Measurements from ENCODE around the gene CHN2. TPM values are rescaled to one million over a fixed set of nuclear protein-coding genes. Genes with fewer than 3 reads are reported as not detected.

Gene CHN2
- total RNA-seq, 4 donors from 2014 or later: 5.6 to 36.7 (median 16.8) TPM

DNA sequence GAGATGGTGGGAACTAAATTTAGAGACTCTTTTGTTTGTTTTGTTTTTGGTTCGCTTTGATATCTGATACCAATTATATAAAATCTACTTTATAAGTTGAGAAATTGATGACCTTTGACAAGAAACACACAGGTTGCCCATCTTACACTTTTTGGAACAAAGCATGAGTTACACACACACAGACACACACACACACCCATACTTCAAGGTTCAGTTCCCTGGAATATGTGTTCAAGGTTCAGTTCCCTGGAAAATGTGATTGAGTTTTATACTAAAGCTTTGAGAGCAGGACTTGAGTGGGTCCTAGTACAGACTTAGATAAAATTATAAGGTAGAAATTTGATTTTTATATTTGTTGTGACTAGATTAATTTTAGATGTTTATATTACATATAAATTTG lies 234.8 kb downstream of the CHN2 start:
- Histone ChIP-seq H3K4me3 (no peak overlapping the region), H3K27me3 (no peaks in the 10 kb centered on the region), H3K4me1 (peaks cover 0 to 27% (median 5%) of the 10 kb centered on the region in 4 donors), H3K27ac (peak overlapping the region; percentile 13 to 54 (median 34)), H3K9me3 (no peaks in the 10 kb centered on the region), H3K36me3 (no peaks in the 10 kb centered on the region)
- intact Hi-C loops (cut with DNase I; ENCODE audit: low total_unique reads): no loop called here
- in situ Hi-C loops (cut with MboI; ENCODE audit: low pct_ligation_motif_present in 1 of 4, low pct_unique_long_range_greater_than_20kb in 1 of 4, low sequenced_read_pairs in 3 of 4): no loop called here
- TF ChIP-seq EP300 (IDR thresholded peaks at IDR 0.05; ENCODE audit: low read depth) (no peak), POLR2A (IDR thresholded peaks at IDR 0.05) (no peak), POLR2AphosphoS5 (IDR thresholded peaks at IDR 0.05) (no peak)
- TF ChIP-seq, protein P1, sequence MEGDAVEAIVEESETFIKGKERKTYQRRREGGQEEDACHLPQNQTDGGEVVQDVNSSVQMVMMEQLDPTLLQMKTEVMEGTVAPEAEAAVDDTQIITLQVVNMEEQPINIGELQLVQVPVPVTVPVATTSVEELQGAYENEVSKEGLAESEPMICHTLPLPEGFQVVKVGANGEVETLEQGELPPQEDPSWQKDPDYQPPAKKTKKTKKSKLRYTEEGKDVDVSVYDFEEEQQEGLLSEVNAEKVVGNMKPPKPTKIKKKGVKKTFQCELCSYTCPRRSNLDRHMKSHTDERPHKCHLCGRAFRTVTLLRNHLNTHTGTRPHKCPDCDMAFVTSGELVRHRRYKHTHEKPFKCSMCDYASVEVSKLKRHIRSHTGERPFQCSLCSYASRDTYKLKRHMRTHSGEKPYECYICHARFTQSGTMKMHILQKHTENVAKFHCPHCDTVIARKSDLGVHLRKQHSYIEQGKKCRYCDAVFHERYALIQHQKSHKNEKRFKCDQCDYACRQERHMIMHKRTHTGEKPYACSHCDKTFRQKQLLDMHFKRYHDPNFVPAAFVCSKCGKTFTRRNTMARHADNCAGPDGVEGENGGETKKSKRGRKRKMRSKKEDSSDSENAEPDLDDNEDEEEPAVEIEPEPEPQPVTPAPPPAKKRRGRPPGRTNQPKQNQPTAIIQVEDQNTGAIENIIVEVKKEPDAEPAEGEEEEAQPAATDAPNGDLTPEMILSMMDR (IDR thresholded peaks at IDR 0.05): no peak
- 44 to 54% methylated on average over 1 of the region's 1 CpG for WGBS, 2 donors (ENCODE audit: low coverage in 1 of 2)
- DNase-seq: no peak

DNA sequence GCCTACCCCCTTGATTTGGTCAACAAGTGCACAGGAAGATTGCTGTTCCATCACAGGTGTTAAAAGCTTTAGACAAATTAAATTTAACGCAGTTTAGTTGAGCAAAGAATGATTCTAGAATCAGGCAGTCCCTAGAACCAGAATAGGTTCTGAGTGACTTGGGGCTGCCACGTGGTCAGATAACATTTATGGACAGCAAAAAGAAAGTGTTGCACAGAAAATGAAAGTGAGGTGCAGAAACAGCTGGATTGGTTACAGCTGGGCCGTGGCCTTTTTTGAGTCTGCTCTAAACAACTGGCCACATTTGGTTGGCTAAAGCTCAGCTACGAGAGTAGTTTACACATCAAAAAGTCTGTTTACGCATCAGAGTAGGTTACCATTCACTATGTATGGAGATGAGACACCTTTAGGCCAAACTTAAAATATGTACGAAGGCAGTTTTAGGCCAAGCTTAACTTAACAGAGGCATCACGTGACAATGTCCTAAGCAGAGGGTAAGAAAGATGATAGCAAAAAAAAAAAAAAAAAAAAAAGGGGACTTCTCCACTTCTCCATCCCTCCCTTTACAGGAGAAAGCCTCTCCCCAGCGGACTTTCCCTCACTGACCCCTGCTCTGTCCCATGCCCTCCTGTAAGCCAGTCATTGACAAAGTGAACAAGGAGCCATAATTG lies 235.8 kb downstream of the CHN2 start:
- 78 to 88% methylated on average over 4 to 8 of the region's 8 CpGs for WGBS, 2 donors (ENCODE audit: low coverage in 1 of 2)
- in situ Hi-C loops (cut with MboI; ENCODE audit: low pct_ligation_motif_present in 1 of 4, low pct_unique_long_range_greater_than_20kb in 1 of 4, low sequenced_read_pairs in 3 of 4) (no loop called here), intact Hi-C loops (cut with DNase I; ENCODE audit: low total_unique reads) (no loop called here)
- no peaks in the 10 kb centered on the region for H3K9me3 ChIP-seq
- H3K4me1 ChIP-seq: peaks cover 0 to 23% (median 5%) of the 10 kb centered on the region in 4 donors
- H3K27me3 ChIP-seq: no peaks in the 10 kb centered on the region
- no peak for DNase-seq
- no peak overlapping the region for H3K4me3 ChIP-seq
- TF ChIP-seq POLR2A (IDR thresholded peaks at IDR 0.05) (no peak), POLR2AphosphoS5 (IDR thresholded peaks at IDR 0.05) (no peak), EP300 (IDR thresholded peaks at IDR 0.05; ENCODE audit: low read depth) (no peak)
- TF ChIP-seq, protein P1 (IDR thresholded peaks at IDR 0.05): no peak
- no peak overlapping the region for H3K27ac ChIP-seq
- H3K36me3 ChIP-seq: no peaks in the 10 kb centered on the region

DNA sequence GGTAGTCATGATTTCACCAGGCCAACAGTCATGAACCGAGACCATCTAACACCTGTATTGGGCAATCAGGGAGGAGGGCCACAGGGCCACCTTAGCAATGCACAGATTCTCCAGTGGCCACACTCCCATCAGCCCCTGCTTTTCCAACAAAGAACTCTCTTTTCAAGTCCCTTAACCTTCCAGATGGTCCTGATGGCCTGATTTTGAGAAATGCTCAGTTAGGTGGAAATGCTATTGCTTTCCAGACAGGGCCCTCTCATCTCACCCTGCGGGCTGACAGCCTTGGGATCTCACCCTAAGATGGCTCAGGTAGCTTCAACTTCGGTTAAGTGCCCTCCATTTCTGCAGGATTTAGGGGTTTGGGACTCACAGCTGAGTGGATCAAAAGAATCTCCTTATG lies 237.1 kb downstream of the CHN2 start:
- 98 to 100% methylated on average over 1 to 3 of the region's 3 CpGs for WGBS, 2 donors (ENCODE audit: low coverage in 1 of 2)
- no peak for DNase-seq
- intact Hi-C loops (cut with DNase I; ENCODE audit: low total_unique reads): no loop called here
- in situ Hi-C loops (cut with MboI; ENCODE audit: low pct_ligation_motif_present in 1 of 4, low pct_unique_long_range_greater_than_20kb in 1 of 4, low sequenced_read_pairs in 3 of 4): no loop called here
- Histone ChIP-seq H3K36me3 (no peaks in the 10 kb centered on the region), H3K27me3 (no peaks in the 10 kb centered on the region), H3K4me1 (peaks cover 0 to 20% (median 5%) of the 10 kb centered on the region in 4 donors), H3K9me3 (no peaks in the 10 kb centered on the region), H3K4me3 (no peak overlapping the region), H3K27ac (no peak overlapping the region)
- TF ChIP-seq POLR2A (IDR thresholded peaks at IDR 0.05) (no peak), POLR2AphosphoS5 (IDR thresholded peaks at IDR 0.05) (no peak), EP300 (IDR thresholded peaks at IDR 0.05; ENCODE audit: low read depth) (no peak)
- TF ChIP-seq, protein P1 (IDR thresholded peaks at IDR 0.05): no peak

DNA sequence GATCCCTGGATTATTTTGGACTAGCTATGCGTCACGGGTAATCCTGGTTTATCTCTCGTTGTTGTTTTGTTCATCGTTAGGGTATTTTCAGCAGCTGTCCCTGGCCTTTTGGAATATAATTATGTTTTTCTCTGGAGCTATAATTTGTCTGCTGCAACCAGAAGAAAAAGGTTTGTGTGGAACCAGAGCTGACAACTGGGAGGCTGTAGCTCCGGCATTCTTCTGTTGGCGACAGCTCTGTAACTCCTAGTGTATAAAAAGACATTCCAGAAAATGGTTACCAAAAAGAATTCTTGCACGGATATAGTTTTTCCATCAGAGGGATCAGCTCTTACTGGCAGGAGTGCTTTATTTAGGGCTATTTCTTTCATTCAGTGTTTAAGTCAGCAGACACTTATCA lies 238.1 kb downstream of the CHN2 start:
- in situ Hi-C loops (cut with MboI; ENCODE audit: low pct_ligation_motif_present in 1 of 4, low pct_unique_long_range_greater_than_20kb in 1 of 4, low sequenced_read_pairs in 3 of 4) (no loop called here), intact Hi-C loops (cut with DNase I; ENCODE audit: low total_unique reads) (no loop called here)
- no peak for TF ChIP-seq POLR2A (IDR thresholded peaks at IDR 0.05)
- no peak for TF ChIP-seq EP300 (IDR thresholded peaks at IDR 0.05; ENCODE audit: low read depth)
- TF ChIP-seq, protein P1 (IDR thresholded peaks at IDR 0.05): no peak
- no peak for TF ChIP-seq POLR2AphosphoS5 (IDR thresholded peaks at IDR 0.05)
- H3K9me3 ChIP-seq: no peaks in the 10 kb centered on the region
- no peak overlapping the region for H3K4me3 ChIP-seq
- H3K4me1 ChIP-seq: peaks cover 0 to 20% (median 5%) of the 10 kb centered on the region in 4 donors
- H3K27ac ChIP-seq: no peak overlapping the region
- WGBS, 2 donors (ENCODE audit: low coverage in 1 of 2): 87% methylated on average over 7 of the region's 7 CpGs; no CpG with 5 or more reads in 1 of the 2 donors
- DNase-seq: no peak
- no peaks in the 10 kb centered on the region for H3K27me3 ChIP-seq
- H3K36me3 ChIP-seq: no peaks in the 10 kb centered on the region

Data from transverse colon (tissue), 4 donors.